HG02840 (cell line): ENCODE data around the gene ACTR5.

ENCODE experiments used
- ATAC-seq: cut with Tn5 transposase; IDR thresholded peaks from one replicate; pipeline ENCODE4 v1.9.1; 2021; ENCODE audit warnings: mild to moderate bottlenecking, moderate library complexity, moderate number of reproducible peaks; ENCODE audit not compliant: unreplicated experiment, low FRiP score

The ACTR5 gene

DNA sequence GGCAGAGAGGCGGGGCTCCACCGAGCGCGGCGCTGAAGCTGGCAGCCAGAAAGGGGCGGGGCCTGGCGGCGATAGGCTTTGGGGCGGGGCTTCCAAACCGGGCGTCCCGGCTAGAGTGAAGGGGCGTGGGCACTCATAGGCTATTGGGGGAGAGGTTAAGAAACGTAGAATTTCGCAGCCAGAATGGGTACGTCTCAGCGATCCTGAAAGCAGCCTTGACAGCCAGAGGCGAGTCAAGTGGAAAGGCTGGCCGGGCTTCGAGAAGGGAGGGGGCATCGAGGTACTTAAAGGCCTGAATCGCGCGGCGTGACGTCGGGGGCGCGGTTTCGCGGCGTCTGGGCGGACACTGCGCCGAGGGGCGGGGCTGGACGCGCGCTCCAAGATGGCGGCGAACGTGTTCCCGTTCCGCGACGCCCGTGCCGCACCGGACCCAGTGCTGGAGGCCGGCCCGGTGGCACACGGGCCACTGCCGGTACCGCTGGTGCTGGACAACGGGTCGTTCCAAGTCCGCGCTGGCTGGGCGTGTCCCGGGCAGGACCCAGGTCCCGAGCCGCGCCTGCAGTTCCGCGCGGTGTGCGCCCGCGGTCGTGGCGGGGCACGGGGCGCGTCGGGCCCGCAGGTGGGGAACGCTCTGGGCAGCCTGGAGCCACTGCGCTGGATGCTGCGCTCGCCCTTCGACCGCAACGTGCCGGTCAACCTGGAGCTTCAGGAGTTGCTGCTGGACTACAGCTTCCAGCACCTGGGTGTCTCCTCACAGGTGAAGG is at the start of gene ACTR5:
Gene ACTR5, plus strand, starts transcription at position 364 of the 764 bp plus-strand sequence. Its CDS starts 19 bp downstream, at position 383.
- ATAC-seq = peak; percentile 82

DNA sequence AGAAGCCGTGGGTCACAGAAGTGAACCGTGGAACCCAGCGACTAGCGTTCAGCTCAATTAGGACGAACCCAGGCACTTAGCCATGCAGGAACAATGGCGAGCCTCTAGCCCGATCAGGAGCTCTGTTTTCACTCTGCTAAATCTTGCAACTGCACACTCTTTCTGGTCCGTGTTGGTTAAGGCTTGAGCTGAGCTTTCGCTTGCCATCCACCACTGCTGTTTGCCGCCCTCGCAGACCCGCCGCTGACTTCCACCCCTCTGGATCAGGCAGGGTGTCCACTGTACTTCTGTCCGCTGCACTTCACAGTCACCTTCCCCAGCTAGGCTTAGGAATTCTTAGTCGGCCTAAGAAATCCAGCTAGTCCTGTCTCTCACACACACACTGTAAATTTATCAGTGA is 49.7 kb upstream of the ACTR5 start:
- ATAC-seq = no peak

DNA sequence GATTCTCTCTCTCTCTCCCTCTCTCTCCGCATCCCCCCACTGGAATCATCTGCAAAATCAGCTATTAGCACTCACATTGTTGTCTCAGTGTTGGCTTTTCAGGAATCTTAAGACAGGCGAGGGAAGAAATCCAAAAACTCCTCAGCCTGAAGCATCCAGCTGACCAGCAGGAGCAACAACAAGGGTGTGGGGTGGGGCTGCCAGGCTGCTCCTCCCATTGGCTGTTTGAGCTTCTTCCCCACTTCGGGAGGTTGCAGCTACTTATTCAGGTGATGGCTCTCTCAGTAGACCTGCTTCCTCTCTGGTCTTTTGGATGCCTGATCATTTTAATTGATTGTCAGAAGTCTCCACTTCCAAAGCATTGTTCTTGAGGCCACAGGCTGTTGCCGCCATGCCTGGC is 48.1 kb upstream of the ACTR5 start:
- ATAC-seq = no peak

- ATAC-seq = no peak
These were observed 47.3 kb upstream of the ACTR5 start for GRCh38 chr20:38700926-38701325.

DNA sequence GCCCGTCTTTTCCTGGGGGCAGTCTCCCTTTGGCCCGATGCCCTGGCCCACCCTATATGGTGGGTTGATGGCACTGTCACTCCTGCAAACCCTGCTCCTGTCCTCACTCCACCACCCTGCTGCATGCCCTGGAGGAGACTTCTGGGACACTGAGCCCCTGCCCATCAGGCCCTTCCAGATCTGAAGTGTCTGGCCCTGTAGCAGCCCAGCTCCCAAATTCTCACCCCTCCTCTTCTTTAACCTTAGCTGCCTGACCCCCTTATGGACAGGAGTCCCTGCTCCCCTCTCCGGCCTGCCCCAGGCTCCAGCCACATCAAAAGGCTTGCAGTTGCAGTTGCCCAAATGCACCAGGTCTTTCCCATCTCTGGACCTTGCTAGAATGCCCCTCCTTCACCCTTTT is 44.7 kb upstream of the ACTR5 start:
- no peak for ATAC-seq

GRCh38 chr20:38704136-38704535 is 44.1 kb upstream of the ACTR5 start:
- no peak for ATAC-seq

DNA sequence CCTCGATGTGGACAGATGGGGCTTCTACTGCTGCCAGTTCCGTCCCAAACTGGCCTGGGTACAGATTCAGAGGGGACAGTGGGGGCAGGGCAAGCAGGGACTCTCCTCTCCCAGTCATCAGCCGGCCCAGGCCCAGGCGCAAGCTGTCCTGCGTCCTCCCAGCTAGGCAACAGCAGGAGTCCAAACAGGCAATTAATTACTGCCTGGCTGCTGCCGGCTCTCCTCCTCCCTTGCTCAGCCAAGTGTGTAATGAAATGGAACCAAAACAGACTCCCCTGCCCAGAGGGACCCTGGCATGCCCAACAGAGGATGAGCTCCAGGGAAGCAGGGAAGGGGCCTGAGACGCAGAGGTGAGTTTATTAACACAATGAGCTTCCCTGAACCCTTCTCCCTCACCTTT is 41.8 kb upstream of the ACTR5 start:
- no peak for ATAC-seq

- no peak for ATAC-seq
These were observed 34.0 kb upstream of the ACTR5 start for GRCh38 chr20:38714308-38714707.

DNA sequence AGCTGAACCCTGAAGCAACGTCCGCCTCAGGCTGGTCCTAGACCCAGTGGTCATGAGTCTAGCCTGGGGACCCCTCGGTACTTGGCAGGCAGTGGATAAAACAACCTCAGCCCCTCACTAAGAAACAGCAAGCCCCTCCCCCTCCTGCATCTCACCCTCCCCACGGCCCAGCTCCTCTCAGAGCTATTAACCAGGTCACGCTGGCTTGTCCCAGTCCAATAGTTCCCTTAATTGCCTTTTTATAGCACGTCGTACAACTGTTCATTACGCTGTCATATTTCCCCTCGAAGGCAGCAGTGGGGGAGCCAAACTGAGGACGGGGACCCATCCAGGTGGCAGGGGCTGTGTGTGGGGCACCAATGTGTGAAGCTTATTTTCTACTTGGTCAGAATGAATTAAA is 32.6 kb upstream of the ACTR5 start:
- no peak for ATAC-seq

DNA sequence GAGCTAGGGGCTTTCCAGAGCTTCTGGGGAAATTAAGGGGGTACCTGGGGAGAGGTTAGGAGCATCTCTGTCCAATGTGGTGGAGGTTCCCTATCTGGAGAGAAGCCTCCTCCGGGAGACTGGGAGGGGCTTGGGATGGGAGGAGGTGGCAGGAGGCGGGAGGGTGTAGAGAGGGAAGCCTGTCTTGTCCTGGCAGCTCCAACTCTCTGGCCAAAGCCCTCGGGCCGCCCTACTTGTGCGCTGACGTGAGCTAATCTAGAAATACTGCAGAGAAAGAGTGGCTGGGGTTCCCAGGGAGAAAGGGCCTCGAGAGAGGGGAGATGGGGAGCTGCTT is 25.6 kb upstream of the ACTR5 start:
- ATAC-seq = no peak

DNA sequence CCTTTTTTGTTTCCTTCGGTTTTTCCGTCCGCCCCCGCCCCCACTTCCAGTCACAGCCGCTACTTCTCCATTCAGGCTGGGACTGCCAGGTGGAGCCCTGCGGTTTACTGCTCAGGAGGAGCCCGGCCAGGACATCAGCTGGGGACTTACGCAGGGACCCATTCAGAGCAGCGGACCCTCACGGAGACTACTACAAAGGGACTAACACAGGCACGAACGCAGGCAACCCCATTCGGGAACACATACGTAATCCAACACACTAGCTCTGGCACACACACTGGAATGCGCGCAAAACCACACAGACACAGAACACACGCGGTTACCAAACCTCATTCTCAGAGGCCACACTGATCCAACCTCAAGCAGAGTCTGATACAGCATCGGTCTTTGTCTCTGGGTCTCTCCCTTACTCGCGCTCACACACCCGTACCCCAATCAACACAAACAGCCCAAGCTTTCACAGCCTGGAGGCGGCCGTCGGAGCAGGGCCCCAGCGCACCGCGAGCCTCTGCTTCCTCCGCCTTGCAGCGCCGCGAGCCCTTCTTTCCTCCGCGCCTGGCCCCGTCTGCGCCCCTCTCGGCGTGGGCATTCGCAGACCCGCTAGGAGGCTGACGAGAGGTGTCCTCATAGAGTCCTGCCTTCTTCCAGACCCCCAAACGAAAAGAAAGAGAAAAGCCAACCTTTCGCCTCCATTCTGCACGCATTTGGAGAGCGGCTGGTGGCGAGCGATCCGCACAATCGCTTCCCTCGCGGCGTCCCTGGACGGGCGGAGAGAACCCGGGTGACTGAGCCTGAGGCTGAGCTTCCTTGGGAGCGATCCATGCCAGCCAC is 25.0 kb upstream of the ACTR5 start:
- ATAC-seq = no peak

GRCh38 chr20:38723848-38724625 is 24.2 kb upstream of the ACTR5 start, which contains the start of gene SLC32A1:
Gene SLC32A1, plus strand, starts transcription at chr20:38724486. Its CDS starts 239 bp downstream, at chr20:38724725.
- no peak for ATAC-seq

GRCh38 chr20:38724626-38725147 is 23.6 kb upstream of the ACTR5 start:
- ATAC-seq = no peak

DNA sequence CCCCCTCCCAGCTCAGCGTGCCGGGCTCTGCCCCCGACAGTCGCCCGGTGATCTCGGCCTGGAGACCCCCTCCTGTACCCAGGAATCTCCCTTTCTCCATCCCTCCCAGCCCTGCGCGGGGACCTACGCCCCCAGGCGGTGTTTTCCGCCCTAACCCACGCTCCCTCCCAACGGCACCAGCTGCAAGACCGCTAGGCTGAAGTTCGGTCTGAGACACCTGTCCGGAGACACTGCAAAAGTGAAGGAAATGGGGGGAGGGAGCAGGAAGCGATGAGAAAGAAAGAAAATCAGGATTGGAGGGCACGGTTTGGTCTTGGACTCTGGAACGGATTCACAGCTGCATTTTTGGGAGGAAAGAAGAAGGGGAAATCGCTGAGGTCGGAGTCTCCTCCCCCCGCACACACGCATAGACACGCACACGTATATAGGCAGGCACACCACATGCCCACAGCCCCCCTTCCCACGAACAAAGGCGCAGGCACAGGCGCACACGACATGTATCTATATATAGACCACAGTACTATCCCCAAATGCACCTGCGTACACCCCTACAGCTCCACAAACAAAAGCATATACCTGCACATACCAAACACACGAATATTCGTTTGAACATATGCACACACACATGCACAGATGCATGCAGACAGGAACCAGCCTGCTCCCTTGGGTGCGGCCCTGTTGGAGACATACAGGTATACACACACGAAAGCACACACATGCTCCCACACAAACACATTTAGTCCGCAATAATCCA is 22.9 kb upstream of the ACTR5 start:
- no peak for ATAC-seq

GRCh38 chr20:38725931-38726803 is 22.1 kb upstream of the ACTR5 start:
- no peak for ATAC-seq

DNA sequence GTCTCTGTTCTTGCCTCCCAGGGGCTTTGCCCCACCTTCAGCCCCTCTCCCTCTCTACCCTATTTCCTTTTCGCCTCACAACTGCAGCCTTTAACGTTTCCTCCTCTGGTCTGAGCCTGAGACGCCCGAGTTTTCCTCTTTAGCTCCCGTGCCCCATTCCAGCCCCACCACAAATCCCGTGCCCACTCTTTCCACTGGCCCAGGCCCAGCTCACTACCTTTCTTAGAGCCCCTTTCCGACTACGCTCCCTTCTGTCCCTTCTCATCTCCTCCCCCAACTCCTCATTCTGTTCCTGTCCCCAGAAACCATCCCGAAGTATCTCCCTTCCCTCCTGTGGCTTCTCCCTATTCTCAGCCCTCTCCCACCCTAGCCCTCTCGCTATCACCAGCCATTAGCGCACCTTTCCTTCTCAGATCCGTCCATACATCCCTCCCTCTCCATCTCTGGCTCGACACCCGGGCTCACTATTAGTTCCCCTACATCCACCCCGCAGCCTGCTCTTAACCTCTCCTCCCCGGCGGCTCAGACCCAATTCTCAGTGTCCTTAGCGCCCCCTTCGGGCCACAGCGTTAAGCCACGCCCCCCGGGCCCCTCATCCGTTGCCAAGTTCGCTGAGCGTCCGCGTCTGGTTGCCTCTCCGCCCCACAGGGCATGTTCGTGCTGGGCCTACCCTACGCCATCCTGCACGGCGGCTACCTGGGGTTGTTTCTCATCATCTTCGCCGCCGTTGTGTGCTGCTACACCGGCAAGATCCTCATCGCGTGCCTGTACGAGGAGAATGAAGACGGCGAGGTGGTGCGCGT is 21.3 kb upstream of the ACTR5 start:
- no peak for ATAC-seq

DNA sequence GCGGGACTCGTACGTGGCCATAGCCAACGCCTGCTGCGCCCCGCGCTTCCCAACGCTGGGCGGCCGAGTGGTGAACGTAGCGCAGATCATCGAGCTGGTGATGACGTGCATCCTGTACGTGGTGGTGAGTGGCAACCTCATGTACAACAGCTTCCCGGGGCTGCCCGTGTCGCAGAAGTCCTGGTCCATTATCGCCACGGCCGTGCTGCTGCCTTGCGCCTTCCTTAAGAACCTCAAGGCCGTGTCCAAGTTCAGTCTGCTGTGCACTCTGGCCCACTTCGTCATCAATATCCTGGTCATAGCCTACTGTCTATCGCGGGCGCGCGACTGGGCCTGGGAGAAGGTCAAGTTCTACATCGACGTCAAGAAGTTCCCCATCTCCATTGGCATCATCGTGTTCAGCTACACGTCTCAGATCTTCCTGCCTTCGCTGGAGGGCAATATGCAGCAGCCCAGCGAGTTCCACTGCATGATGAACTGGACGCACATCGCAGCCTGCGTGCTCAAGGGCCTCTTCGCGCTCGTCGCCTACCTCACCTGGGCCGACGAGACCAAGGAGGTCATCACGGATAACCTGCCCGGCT is 20.6 kb upstream of the ACTR5 start:
- ATAC-seq = no peak

- no peak for ATAC-seq
These were observed 20.0 kb upstream of the ACTR5 start for GRCh38 chr20:38728191-38728781.
